C4-2B (cell line): Measurements from ENCODE around the gene CHST8.

Source experiments
- ZFX ChIP-seq: fragments of 450-650 bp; IDR thresholded peaks from 2 replicates; pipeline ENCODE4 v1.6.1; 2017
- TF ChIP-seq, protein P1 (sequence below): fragments of 450-650 bp; conservative IDR thresholded peaks from 2 replicates; pipeline ENCODE4 v1.5.1; 2017; ENCODE audit warnings: mild to moderate bottlenecking

DNA sequence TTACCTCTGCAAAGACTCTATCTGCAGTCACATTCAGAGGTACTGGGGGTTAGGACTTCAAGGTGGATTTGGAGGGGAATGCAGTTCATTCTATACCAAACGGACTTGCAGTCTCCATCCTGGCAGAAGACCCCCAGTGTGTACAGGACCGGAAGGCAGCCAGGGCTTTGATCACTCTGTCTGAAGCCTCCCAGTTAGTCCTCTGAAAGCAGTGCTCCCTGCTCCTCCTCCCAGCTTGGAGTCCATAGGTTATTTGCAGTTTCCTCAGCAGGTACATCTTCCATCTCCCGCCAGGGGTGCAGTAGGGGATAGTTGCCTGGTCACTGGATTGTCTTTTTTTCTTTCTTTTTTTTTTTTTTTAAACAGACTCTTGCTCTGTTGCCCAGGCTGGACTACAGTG, 96.1 kb downstream of the CHST8 start:
- TF ChIP-seq, protein P1, sequence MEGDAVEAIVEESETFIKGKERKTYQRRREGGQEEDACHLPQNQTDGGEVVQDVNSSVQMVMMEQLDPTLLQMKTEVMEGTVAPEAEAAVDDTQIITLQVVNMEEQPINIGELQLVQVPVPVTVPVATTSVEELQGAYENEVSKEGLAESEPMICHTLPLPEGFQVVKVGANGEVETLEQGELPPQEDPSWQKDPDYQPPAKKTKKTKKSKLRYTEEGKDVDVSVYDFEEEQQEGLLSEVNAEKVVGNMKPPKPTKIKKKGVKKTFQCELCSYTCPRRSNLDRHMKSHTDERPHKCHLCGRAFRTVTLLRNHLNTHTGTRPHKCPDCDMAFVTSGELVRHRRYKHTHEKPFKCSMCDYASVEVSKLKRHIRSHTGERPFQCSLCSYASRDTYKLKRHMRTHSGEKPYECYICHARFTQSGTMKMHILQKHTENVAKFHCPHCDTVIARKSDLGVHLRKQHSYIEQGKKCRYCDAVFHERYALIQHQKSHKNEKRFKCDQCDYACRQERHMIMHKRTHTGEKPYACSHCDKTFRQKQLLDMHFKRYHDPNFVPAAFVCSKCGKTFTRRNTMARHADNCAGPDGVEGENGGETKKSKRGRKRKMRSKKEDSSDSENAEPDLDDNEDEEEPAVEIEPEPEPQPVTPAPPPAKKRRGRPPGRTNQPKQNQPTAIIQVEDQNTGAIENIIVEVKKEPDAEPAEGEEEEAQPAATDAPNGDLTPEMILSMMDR = no peak
- TF ChIP-seq ZFX = no peak
